Measurements from ENCODE around the gene TAC1. TPM values are rescaled to one million over a fixed set of nuclear protein-coding genes. Genes with fewer than 3 reads are reported as not detected.

Gene TAC1
- total RNA-seq, 4 donors from 2014 or later, result 0.35 to 6.1 (median 3.0) TPM; not detected in 1

DNA sequence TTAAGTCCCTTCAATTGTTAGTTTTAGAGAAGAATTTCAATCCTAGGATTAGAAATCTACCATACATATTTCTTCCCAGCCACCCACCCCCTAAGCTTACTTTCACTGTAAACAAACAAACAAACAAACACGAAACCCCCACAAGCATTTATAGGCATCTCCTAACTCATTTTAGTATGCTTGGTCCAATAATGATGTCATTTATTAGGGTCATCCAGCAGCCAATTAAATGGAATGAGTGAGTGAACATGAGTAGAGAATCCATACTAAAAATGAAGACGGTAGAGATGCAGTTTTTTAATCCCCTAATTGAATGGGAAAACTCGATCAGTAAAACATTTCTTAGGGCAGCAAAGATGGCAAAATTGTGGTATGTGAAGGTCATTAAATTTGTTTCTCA, 3.2 kb downstream of the TAC1 start:
- Histone ChIP-seq H3K4me3 (no peak overlapping the region), H3K27ac (no peak overlapping the region), H3K36me3 (no peaks in the 10 kb centered on the region), H3K9me3 (no peaks in the 10 kb centered on the region), H3K4me1 (peaks cover 0 to 25% (median 0%) of the 10 kb centered on the region in 3 donors), H3K27me3 (peaks cover 45% of the 10 kb centered on the region)
- no peak for ATAC-seq
- TF ChIP-seq, protein P1, sequence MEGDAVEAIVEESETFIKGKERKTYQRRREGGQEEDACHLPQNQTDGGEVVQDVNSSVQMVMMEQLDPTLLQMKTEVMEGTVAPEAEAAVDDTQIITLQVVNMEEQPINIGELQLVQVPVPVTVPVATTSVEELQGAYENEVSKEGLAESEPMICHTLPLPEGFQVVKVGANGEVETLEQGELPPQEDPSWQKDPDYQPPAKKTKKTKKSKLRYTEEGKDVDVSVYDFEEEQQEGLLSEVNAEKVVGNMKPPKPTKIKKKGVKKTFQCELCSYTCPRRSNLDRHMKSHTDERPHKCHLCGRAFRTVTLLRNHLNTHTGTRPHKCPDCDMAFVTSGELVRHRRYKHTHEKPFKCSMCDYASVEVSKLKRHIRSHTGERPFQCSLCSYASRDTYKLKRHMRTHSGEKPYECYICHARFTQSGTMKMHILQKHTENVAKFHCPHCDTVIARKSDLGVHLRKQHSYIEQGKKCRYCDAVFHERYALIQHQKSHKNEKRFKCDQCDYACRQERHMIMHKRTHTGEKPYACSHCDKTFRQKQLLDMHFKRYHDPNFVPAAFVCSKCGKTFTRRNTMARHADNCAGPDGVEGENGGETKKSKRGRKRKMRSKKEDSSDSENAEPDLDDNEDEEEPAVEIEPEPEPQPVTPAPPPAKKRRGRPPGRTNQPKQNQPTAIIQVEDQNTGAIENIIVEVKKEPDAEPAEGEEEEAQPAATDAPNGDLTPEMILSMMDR (IDR thresholded peaks at IDR 0.05), result no peak
- TF ChIP-seq POLR2AphosphoS5 (IDR thresholded peaks at IDR 0.05) (no peak), EP300 (IDR thresholded peaks at IDR 0.05) (no peak), POLR2A (IDR thresholded peaks at IDR 0.05) (no peak)
- WGBS, 2 donors (ENCODE audit: low coverage in 1 of 2), result 69 to 73% methylated on average over 3 of the region's 3 CpGs

DNA sequence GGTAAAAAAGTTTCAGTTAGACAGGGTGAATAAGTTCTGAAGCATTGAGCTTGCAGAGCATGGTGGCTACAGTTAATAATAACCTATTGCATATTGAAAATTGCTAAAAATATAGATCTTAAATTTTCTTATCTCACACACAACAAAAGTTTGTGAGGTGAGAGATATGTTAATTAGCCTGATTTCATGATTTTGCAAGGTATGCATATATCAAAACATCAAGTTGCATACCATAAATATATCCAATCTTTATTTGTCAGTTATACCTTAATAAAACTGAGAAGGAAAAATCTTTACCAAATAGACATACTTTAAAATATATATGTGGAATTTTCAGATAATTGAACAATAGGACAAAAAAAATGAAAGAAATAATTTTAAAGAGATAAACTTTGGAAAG, 16.6 kb downstream of the TAC1 start:
- no peak for ATAC-seq
- Histone ChIP-seq H3K36me3 (no peaks in the 10 kb centered on the region), H3K4me3 (no peak overlapping the region), H3K27me3 (no peaks in the 10 kb centered on the region), H3K27ac (no peak overlapping the region), H3K9me3 (no peaks in the 10 kb centered on the region), H3K4me1 (no peaks in the 10 kb centered on the region)
- TF ChIP-seq EP300 (IDR thresholded peaks at IDR 0.05), result no peak
- TF ChIP-seq POLR2A (IDR thresholded peaks at IDR 0.05), result no peak
- TF ChIP-seq, protein P1 (IDR thresholded peaks at IDR 0.05), result no peak

DNA sequence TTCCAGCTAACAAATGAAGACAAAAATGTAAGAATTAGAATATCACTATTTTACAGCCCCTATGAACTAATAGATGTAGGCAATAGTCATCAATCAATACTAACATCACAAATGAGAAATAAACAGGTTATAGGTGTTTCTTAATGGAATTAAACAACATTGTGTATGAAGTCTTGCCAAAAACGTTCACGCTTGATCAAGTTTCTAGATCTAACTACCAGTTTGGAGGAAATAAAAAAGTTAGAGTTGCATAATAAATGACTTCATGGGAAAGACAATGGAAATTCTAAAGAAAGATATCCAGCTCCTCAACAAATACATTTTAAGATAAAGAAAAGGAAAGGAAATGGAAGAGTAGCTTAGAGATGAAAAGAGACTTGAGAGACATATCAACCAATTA, 19.7 kb downstream of the TAC1 start:
- Histone ChIP-seq H3K4me1 (no peaks in the 10 kb centered on the region), H3K27ac (no peak overlapping the region), H3K4me3 (no peak overlapping the region), H3K36me3 (no peaks in the 10 kb centered on the region), H3K9me3 (no peaks in the 10 kb centered on the region), H3K27me3 (no peaks in the 10 kb centered on the region)
- WGBS, 2 donors (ENCODE audit: low coverage in 1 of 2), result 65 to 75% methylated on average over 2 of the region's 2 CpGs
- no peak for ATAC-seq
- TF ChIP-seq, protein P1 (IDR thresholded peaks at IDR 0.05), result no peak
- TF ChIP-seq POLR2A (IDR thresholded peaks at IDR 0.05) (no peak), POLR2AphosphoS5 (IDR thresholded peaks at IDR 0.05) (no peak), EP300 (IDR thresholded peaks at IDR 0.05) (no peak)

DNA sequence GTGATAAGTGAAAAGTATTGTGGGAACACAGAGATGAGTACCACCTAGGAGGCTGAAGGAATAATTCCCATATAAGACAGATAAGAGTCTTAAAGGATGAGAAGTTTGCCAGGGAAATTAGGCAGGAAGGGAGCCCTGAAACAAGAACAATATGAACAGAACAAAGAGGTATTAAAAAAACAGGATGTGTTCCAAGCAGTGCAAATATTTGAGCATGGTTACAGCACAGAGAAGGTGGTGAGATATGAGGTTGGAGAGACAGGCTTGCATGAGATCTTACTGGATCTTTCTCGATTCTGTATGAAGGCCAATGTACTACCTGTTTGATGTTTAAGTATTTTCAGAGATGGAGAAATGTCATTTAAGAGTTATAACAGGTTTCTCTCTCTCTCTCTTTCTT, 20.3 kb downstream of the TAC1 start:
- no peak for ATAC-seq
- TF ChIP-seq POLR2AphosphoS5 (IDR thresholded peaks at IDR 0.05) (no peak), EP300 (IDR thresholded peaks at IDR 0.05) (no peak), POLR2A (IDR thresholded peaks at IDR 0.05) (no peak)
- TF ChIP-seq, protein P1 (IDR thresholded peaks at IDR 0.05), result no peak
- no peaks in the 10 kb centered on the region for H3K4me1 ChIP-seq
- no peaks in the 10 kb centered on the region for H3K9me3 ChIP-seq
- 50 to 83% methylated on average over 1 of the region's 1 CpG for WGBS, 2 donors (ENCODE audit: low coverage in 1 of 2)
- H3K4me3 ChIP-seq, result no peak overlapping the region
- no peak overlapping the region for H3K27ac ChIP-seq
- H3K36me3 ChIP-seq, result no peaks in the 10 kb centered on the region
- H3K27me3 ChIP-seq, result no peaks in the 10 kb centered on the region

DNA sequence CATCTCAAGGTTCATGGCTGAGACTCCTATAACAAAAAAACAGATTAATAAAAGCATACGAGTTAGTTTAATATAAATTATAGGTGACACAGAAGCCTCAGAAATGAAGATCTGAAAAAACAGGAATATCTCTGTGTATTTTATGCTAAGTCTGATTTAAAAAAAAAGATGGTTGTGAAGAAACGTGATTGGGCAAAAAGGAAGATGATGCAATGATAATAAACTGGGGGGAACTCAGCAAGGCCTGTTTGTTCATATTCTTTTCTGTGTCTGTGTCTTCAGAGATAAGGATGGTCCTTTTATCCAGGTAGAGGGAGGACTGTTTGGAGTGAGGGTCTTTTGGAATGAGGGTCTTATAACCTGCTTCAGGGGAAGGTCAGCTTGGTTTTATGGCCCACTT, 25.9 kb downstream of the TAC1 start:
- Histone ChIP-seq H3K4me1 (no peaks in the 10 kb centered on the region), H3K4me3 (no peak overlapping the region), H3K9me3 (no peaks in the 10 kb centered on the region), H3K27ac (no peak overlapping the region), H3K27me3 (no peaks in the 10 kb centered on the region), H3K36me3 (no peaks in the 10 kb centered on the region)
- TF ChIP-seq POLR2A (IDR thresholded peaks at IDR 0.05) (no peak), EP300 (IDR thresholded peaks at IDR 0.05) (no peak), POLR2AphosphoS5 (IDR thresholded peaks at IDR 0.05) (no peak)
- TF ChIP-seq, protein P1 (IDR thresholded peaks at IDR 0.05), result no peak
- WGBS, 2 donors (ENCODE audit: low coverage in 1 of 2), result 58 to 63% methylated on average over 1 to 2 of the region's 2 CpGs
- ATAC-seq, result no peak
